DMS114 treated with DMSO at 0.1 percent for 48 hours (cell line): Measurements from ENCODE around the gene ATRAID.
"Not testable (repeated sequence)": the region's sequence is repeated elsewhere in the genome, so short reads cannot be mapped to it uniquely, and the experiment has no call there.

Source experiments
- DNase-seq: peaks from one replicate; lab custom pipeline; 2025; ENCODE audit not compliant: unreplicated experiment; lab: John Stamatoyannopoulos, UW

ATRAID gene

GRCh38 chr2:27211943-27212625 is at the start of gene ATRAID, which contains the start of gene SLC5A6:
ATRAID (plus strand) TSS chr2:27212041; CDS start chr2:27212369, 328 bp downstream.
SLC5A6 (minus strand) TSS chr2:27212268; CDS start chr2:27207650, 4,618 bp downstream.
- DNase-seq = peak; percentile 78

GRCh38 chr2:27162151-27163121 is 49.4 kb upstream of the ATRAID start:
- no peak for DNase-seq

DNA sequence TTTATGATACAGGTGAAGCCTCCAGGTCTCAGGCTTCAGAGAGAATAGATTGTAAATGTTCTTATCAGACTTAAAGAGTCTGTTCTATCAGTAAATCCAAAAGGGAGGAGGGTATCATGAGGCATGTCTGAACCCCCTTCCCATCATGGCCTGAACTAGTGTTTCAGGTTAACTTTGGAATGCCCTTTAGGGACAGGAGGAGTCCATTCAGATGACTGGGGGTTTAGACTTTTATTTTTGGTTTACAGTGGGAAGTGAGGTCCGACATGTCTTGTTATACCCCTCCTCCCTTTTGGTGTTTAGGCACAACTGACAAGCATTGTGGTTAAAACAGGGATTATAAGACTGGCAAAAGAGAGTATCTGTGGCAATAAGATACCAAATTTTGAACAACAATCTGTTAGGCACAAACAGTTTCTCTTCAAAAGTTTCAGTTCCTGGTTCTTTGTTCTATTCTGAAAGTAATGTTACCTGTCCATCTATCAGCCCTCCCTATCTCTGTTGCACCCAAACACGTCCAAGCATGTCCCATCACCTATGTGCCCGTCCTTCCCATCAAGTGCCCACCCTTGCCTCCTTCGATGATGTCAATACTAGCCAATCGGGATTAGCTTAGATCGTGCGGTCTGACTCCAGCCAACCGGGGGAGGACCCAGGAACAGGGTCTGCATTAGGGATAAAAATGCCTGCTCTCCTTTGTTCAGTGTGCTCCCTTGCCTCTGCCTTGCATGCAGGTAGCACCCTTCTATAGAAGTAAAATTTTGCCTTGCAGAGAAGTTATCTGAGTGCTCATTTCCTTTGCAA is 46.7 kb upstream of the ATRAID start:
- DNase-seq = no peak

GRCh38 chr2:27170581-27171337 is 41.1 kb upstream of the ATRAID start:
- DNase-seq = no peak

DNA sequence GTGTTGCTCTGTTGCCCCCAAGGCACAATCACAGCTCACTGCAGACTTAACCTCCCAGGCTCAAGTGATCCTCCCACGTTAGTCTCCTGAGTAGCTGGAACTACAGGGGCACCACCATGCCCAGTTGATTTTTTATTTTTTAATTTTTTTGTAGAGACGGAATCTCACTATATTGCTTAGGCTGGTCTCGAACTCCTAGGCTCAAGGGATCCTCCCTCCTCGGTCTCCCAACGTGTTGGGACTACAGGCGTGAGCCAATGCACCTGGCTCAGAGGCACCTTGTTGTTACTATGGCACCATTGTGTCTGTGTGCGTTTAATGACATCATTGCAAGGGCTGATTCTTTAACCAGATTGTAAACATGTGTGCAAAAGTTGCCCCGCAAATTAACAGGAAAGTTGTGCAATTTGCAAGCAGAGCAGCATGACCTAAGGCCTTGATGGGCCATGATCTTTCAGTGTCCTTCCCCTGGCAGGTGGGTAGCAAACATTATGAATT is 40.4 kb upstream of the ATRAID start:
- no peak for DNase-seq

DNA sequence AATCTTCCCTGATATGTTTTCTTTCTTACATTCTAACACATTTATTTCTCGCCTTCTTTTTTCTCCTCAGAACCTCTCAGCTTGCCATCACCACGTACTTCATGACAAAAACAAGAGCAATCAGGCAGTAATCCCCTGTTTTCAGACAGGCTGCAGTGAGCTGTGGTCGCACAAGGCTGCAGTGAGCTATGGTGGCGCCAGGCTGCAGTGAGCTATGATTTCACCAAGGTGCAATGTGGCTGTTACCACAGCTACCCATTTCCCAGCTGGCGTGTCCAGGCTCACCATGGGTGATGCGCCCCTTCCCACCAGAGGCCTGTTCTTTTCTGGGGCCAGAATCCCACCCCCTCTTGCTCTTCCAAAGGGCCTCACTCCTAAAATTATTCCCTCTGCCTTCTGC is 37.2 kb upstream of the ATRAID start:
- DNase-seq = no peak

- no peak for DNase-seq
Measured at GRCh38 chr2:27175330-27175729, 36.5 kb upstream of the ATRAID start.

GRCh38 chr2:27175781-27176180 is 36.1 kb upstream of the ATRAID start:
- DNase-seq = not testable (repeated sequence)

GRCh38 chr2:27177441-27178351 is 34.1 kb upstream of the ATRAID start:
- DNase-seq = no peak

- DNase-seq = no peak
Measured at GRCh38 chr2:27178469-27178868, 33.4 kb upstream of the ATRAID start.

- no peak for DNase-seq
Measured at GRCh38 chr2:27179344-27180000, 32.4 kb upstream of the ATRAID start.

GRCh38 chr2:27182346-27182745 is 29.5 kb upstream of the ATRAID start:
- DNase-seq = no peak

DNA sequence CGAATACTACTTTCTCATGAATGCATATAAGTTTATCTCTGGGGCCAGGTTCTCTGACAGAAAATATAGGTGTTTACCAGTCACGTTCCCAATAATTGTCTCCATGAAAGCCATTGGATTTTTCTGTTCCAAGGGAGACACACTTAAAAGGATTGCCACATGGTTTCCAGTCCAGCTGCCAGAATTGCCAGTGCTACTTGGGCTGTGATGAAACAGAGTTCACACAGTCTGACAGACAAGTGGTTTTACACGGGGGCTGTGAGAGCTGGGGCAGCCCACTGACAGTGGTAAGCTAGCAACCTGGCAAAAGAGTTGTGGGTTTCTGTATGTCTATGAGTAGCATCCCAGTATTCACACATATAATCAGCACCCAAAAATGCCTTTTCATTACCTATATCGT is 27.7 kb upstream of the ATRAID start:
- DNase-seq = no peak

DNA sequence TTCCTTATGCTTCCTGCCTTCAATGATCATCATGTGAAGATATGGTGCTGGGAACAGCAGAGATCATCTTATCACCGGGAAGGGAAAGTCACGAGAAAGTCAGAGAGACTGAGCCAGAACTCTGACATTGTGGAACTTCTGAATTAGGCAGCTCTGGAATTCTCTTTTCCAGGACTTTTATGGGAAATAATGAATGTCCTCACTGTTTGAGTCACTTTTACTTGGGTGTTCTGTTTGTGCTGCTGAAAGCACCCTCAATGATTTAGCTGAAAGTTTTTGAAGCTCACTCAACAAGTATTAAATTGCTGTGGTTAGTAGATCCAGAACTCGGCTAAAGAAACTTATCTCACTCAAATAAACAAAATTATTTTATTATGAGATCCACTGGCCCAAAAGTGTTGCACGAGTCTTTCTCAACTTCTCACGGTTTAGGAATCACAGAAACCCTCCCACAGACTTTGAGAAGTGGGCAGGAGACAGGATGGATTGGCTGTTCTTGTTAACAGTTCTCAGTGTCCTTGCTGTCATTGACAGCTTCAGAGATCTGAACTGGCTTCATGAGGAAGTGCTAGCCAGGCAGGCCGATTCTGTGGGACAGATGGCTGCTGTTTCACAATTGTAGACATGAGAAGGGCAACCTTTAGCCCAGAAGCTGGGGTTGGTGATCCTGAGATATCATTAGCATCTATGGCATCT is 26.4 kb upstream of the ATRAID start:
- DNase-seq = no peak

DNA sequence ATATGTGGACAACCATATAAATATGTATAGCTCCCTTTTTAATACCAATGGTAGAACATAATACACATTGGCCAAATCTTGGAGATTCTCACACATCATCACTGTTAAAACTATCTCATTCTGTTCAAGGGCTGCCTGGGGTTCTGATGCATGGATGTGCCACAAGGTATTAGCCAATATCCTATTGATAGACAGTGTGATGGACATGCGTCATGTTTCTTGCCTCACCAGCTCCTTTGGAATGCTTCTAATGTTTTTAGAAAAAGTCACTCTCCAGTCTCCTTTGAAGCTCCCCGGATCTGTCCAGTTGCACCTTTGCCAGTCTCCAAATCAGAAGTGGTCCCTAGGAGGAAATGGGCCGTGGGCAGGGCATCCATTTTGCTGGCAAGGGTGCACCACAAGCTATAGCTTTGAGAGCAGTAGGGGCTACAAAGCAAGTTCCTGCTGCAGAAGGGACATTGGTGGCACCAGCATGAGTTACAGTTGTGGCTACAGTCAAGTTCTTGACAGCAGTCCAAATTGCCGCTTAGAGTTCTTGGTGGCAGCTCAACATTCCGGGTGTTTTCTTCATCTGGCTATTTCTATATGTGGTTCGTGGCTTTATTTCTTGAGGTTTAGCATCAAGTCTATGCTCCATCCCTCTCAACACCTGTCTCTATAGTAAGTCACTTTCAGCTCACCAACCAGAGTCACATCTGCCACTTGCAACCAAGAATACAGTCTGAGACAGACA is 25.1 kb upstream of the ATRAID start:
- DNase-seq = no peak

DNA sequence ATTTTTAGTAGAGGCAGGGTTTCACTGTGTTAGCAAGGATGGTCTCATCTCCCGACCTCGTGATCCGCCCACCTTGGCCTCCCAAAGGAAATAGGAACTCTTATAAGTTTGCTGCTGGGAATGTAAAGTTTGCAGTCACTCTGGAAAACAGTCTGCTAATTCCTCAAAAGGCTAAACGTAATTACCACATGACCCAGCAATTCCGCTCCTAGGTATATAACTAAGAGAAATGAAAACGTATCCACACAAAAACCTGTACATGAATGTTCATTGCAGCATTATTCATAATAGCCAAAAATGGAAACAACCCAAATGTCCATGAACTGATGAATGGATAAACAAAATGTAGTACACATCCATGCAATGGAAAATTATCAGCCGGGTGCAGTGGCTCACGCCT is 21.9 kb upstream of the ATRAID start:
- no peak for DNase-seq

DNA sequence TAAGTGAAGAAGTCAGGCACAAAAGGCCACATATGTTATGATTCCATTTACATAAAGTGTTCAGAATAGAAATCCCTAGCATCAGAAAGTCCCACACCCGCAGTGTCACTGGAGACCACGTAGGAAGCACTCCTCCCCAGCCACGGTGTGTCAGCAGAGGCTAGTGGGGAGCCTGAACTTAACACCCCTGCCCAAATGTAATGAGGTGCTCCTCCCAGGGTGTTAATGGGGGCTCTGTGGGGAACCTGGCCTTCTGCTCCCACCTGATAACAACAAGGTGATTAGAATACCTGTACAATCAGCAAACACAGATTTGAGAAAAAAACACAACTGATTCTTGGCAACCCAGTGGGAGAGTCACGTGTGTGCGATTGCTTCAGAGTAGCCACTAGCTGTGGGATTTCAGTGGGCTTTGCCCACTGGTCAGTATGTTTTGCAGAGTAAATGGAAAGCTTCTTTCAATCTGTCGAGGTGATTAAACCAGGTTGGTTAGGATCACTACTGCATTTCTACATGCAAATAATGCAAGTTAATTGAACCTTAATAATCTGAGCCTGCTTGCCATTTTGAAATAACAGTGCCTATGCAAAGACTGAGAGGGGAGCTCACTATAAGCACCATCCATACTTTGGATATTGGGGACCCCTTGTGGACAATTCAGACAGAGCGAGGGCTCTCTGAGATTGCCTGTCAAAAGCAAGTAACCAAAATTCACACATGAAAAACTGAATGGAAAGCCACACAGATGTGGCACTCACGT is 20.6 kb upstream of the ATRAID start:
- peak; percentile 73 for DNase-seq
